SW480 (cell line): ENCODE results near the gene TRIM22.
A peak's percentile ranks its signal among the peaks of the same experiment; 100 is the strongest.
"Not testable (repeated sequence)": the region's sequence is repeated elsewhere in the genome, so short reads cannot be mapped to it uniquely, and the experiment has no call there.

Experiments used
- DNase-seq: peaks from one replicate; pipeline ENCODE4 v3.0.0-alpha.2; 2016; ENCODE audit warnings: low spot score

Gene TRIM22, protein sequence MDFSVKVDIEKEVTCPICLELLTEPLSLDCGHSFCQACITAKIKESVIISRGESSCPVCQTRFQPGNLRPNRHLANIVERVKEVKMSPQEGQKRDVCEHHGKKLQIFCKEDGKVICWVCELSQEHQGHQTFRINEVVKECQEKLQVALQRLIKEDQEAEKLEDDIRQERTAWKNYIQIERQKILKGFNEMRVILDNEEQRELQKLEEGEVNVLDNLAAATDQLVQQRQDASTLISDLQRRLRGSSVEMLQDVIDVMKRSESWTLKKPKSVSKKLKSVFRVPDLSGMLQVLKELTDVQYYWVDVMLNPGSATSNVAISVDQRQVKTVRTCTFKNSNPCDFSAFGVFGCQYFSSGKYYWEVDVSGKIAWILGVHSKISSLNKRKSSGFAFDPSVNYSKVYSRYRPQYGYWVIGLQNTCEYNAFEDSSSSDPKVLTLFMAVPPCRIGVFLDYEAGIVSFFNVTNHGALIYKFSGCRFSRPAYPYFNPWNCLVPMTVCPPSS

DNA sequence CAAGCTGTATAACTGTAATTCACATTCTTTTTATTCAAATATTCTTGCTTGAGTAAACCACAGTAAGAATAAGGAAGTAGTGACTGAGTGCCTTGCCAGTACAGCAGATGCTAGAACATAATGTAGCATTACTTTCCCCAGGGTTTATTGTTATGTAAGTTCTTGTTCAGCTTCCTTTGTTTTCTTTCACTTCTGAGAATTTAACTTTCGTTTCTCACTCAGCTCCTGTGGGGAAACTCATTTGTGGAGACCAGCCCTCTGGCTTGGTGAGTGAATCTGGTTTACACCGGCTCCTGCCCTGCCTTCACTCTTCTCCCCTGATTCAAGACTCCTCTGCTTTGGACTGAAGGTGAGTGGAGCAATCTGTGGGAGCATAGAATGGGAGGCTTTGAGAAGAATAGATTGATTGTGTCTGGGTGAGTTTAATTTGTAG, at the start of gene TRIM22:
TSS of gene TRIM22 (plus strand) at position 240 of the 433 bp plus-strand sequence. CDS start 6,443 bp downstream, outside the sequence.
- DNase-seq: no peak

DNA sequence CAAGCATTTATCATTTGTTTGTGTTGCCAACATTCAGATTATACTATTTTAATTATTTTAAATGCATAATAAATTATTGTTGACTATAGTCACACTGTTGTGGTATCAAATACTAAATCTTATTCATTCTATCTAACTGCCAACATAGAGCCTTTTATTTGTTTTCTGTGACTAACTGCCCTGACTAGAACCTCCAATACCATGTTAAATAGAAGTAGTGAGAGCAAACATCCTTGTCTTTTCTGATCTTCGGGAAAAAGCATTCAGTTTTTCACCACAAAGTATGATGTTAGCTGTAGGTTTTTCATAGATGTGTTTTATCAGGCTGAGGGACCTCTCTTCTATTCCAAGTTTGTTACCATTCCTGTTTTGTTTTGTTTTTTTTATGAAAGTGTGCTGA, 49.6 kb upstream of the TRIM22 start:
- DNase-seq: no peak

DNA sequence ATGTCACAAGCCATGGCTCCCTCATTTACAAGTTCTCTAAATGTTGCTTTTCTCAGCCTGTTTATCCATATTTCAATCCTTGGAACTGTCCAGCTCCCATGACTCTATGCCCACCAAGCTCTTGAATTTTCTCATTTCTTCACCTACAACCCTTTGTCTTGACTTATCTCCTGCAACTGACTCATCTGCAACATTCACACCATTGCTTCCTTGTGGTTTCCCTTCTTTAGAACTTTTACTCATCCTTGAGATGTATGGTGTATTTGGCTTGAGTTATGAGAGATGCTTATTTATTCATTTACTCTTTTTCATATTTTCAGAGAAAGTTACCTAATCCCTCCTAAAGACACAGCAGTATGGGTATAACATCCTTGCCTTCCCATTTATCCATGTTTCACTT, 46.0 kb upstream of the TRIM22 start:
- no peak for DNase-seq

DNA sequence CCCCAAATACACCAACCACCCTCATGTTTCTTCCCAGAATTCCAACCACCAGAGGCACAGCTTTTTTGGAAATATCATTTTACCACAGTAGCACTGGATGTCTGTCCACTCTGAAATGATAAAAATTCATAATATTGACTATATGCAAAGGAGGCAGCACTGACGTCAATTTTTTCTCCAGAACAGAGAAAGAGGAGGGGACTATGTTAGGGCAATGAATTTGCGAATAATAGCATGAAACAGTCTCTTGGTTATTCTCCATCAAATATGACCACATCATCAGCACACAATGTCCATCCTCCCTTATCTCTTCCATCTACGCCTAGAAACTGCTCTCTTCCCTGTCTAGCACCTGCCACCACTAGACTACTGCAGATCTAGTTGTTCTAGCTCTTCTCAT, 43.5 kb upstream of the TRIM22 start:
- no peak for DNase-seq

DNA sequence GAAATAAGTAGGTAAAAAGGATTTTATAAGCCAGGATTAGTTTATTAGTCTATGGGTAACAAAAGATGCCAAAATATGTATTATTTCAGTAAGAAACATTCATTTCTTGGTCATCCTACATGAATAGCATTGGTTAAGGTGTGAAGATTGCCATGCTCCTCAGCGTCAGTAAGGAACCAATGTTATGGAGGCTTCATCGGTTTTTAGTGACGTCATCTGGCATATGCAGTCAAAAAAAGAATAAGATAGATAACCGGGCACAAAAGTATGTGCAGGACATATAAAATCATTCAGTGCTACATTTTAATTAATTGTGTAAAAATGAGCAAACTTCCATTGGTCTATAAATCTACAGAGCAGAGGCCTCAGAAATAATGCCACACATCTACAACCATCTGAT, 34.1 kb upstream of the TRIM22 start:
- DNase-seq: no peak

DNA sequence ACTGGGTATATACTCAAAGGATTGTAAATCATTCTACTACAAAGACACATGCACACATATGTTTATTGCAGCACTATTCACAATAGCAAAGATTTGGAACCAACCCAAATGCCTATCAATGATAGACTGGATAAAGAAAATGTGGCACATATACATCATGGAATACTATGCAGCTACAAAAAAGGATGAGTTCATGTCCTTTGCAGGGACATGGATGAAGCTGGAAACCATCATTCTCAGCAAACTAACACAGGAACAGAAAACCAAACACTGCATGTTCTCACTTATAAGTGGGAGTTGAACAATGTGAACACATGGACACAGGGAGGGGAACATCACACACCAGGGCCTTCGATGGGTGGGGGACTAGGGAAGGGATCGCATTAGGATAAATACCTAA, 32.6 kb upstream of the TRIM22 start:
- DNase-seq: not testable (repeated sequence)

DNA sequence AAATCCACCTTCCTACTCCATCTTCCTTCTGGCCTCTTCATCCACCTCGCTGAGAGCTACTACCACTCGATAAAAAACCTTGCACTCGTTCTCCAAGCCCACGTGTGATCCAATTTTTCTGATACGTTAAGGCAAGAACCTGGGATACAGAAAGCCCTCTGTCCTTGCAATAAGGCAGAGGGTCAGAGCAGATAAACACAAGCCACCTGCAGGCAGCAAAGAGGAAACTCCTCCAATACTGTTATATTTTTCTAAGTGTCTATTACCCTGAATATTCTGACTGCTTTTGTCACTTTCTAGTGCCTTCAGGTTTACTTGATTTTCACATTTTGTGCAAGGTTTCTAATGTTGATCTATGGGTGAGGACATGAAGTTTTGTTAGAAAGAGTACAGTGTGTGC, 31.3 kb upstream of the TRIM22 start:
- no peak for DNase-seq

DNA sequence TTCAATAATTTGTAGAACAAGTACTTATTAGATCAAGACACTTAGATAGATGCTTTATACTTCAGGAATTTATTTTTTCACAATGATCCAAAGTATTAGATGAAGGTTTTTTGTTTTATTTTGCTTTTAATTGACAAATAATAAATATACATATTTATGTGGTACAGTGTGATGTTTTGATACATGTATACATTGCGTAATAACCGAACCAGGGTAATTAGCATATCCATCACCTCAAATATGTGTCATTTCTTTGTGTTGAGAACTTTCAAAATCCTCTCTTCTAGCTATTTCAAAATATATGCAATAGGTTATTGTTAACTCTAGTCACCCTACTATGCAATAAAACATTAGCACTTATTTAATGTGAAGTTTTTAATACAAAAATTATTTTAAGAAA, 26.1 kb upstream of the TRIM22 start:
- no peak for DNase-seq

DNA sequence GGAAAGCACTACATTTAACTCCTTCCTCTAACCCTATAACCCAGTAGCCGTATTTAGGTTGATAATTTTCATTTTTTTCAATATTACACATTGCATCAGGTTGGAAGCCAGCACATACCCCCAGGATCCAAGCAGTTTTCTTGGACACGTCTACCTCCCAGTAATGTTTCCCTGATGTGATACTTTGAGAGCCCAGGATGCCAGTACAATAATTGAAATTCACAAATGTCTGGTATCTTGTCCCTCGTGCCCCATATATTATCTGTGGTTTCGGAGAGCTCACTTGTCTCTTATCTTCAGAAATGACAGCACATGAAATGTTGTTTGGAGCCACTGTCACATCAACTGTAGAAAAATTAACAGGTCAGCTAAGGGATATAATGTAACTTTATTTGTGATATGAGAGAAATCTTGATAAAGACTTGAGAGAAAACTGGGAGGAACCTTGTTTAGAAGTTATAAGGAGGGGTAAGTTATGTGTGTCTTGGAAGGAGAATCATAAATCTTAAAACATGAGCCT, 24.5 kb upstream of the TRIM22 start:
- no peak for DNase-seq

DNA sequence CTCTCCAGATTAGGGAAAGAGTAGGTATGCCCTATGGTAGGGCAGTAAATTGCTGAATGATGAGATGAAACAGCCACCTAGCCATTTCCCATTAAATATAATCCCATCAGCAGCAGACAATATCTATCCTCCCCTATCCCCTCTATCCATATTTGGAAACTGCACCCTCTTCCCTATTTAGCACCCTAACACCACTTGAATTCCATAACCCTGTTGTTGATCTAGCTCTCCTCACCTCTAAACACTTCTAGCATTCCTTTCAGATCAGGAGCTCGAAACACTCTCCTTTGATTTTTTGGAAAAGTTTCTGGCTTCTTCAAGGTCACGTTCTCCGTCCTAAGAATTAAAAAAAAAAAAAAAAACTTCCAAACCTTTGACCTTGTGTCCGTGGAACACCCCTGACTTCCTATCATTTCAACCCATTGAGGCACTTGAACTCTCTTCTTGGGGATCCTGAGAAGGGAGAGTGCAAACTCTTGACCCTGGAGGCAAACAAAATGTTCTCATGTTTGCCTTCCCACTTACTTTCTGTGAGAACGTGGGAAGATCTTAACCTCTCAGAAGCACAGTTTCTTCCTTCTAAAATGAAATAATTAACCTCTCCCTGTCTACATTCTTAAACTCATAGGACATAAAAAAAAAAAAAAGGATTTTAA, 23.7 kb upstream of the TRIM22 start:
- no peak for DNase-seq

DNA sequence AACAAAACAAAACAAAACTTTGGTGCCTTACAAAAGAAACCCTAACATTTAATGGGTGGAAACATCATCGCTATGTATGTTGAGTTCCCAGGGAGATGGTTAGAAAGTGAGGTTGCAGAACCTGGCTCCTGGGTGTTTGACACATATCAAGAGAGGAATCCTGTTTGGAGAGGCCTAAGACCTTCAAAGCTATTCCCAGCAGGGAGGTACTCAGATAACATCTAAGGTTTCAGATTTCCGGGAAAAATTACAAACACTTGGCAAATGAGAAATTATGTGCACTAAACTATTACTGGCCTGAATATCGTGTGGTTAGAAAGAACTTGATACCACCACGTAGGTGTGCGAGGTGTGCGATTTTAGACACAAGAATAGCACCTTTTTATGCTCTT, 23.2 kb upstream of the TRIM22 start:
- DNase-seq: no peak

DNA sequence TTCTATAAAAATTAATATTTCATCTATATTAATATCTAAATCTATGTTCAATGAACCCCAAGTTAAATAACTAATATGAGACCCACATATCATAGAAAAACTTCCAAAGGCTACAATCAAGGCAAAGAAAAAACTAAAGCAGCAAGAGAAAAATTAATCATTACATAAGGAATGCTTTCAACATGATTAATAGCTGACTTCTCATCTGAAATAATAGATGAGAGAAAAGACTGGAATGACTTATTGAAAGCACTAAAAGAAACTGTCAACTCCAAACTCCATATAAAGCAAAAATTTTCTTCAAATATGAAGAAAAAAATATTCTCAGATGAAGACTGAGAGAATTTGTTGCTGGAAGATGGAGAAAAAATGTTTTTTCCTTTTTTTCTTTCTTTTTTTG, 17.8 kb upstream of the TRIM22 start:
- no peak for DNase-seq

DNA sequence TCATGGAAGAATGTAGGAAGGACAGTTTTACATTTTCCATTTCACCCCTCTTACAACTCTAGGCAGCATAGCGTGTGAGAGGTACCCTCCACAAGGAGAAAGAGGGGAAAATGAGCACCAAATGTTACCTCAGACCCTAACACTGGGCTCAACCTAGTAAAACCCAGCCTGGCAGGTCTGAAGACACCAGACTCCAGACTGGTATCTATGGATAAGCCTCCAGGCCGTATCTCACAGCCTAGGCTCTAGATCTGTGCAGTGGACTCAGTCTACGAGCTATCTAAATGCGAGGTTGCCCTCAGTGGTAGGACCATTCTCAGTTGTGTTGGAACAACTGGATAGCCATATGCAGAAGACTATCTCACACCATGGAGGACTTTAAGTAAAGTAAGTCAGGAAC, 15.2 kb upstream of the TRIM22 start:
- DNase-seq: no peak

DNA sequence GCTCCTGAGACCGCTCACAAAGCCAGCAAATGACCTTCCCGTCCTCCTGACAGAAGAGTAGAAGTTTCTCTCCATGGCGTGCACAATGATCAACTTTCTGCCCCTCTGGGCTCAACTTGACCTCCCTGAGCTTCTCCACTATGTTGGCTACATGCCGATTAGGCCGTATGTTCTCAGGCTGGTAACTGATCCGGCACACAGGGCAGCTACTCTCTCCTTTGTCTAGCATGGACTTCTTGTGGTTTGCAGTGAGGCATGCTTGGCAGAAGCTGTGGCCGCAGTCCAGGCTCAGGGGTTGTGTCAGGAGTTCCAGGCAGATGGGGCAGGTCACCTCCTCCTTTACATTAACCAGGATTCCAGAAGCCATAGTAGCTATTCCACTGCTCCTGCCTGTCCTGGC, 9.8 kb upstream of the TRIM22 start:
- no peak for DNase-seq

DNA sequence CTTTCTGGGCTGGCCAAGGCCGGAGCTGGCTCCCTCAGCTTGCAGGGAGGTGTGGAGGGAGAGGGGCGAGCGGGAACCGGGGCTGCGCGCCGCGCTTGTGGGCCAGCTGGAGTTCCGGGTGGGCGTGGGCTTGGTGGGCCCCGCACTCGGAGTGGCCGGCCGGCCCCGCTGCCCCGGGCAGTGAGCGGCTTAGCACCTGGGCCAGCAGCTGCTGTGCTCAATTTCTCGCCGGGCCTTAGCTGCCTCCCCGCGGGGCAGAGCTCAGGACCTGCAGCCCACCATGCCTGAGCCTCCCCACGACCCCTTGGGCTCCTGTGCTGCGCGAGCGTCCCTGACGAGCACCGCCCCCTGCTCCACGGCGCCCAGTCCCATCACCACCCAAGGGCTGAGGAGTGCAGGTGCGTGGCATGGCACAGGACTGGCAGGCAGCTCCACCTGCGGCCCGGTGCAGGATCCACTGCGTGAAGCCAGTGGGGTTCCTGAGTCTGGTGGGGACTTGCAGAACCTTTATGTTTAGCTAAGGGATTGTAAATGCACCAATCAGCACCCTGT, 6.6 kb upstream of the TRIM22 start:
- not testable (repeated sequence) for DNase-seq

DNA sequence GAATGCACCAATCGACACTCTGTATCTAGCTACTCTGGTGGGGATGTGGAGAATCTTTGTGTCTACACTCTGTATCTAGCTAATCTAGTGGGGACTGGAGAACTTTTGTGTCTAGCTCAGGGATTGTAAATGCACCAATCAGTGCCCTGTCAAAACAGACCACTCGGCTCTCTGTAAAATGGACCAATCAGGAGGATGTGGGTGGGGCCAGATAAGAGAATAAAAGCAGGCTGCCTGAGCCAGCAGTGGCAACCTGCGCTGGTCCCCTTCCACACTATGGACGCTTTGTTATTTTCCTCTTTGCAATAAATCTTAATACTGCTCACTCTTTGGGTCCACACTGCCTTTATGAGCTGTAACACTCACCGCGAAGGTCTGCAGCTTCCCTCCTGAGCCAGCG, 6.0 kb upstream of the TRIM22 start:
- DNase-seq: not testable (repeated sequence)

DNA sequence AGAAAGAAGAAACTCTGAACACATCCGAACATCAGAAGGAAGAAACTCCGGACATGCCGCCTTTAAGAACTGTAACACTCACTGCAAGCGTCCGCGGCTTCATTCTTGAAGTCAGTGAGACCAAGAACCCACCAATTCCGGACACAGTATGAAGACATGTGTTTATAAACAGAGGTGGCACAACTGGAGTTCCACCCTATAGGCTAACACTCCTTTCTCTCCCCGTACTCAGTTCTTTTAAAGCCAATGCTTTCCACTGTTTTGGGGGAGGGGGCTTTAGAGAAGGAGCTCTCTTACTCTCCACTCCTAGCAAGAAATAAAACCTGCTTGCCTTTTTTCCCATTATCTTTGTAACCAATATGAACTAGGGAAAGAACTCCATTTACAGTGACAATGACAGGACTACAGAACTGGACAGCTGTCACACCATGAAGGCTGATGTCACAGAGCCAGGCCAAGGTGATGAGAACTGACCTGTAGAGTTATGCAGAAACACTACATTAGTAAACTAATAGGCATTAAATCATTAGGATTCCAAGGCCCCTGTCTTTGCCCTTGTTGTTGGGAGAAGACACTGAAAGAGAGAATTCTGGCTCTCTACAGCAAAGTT, 5.4 kb upstream of the TRIM22 start:
- no peak for DNase-seq

DNA sequence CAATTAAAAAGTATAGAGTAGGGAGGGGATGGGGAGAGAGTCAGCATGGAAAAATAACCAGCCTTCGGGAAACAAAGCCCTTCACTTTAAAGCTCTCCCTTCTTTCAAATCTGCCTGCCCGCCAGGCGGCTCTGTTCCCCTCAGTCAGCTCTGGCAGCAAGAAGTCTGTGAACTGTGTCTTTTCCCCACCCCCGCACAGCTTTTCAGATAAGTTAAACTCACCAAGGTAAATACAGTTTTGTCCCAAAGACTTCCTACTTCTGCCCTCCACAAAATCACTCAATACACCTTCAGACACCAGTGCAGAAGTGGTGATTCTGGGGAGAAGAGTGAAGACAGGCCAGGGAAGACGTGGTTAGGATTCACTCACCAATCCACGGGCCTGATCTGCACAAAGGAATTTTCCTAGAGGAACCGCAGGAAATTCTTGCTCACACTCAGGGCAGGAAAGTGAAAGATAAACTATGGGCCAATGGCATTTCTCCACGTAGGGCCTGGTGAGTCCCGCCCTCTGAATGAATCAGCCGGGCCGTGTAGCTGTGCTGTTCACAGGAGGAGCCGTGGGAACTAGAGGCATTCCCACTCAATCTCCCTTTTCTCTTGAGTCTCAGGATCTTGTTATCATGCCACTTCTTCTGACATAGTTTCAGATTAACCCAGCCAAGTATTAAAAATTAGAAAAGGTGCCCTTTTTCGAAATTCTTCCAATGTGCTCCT, 4.8 kb upstream of the TRIM22 start, which contains the start of gene TRIM5:
TSS of gene TRIM5 (minus strand) at position 429 of the 717 bp plus-strand sequence. CDS start 4,897 bp downstream, outside the sequence.
- peak; percentile 88 for DNase-seq

DNA sequence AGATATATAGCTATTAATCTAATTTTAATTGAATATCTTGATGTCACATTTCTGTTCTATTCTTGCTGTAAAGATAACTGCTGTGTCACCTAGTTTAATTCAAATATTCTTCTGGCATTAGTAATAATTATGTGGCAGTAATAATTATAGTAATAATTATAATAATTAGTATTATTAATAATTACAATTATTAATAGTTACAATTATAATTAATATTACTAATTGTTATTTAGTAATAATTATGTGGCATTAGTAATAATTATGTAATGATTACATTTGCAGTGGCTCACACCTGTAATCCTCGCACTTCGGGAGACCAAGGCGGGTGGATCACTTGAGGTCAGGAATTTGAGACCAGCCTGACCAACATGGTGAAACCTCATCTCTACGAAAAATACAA, 3.2 kb upstream of the TRIM22 start:
- DNase-seq: no peak

DNA sequence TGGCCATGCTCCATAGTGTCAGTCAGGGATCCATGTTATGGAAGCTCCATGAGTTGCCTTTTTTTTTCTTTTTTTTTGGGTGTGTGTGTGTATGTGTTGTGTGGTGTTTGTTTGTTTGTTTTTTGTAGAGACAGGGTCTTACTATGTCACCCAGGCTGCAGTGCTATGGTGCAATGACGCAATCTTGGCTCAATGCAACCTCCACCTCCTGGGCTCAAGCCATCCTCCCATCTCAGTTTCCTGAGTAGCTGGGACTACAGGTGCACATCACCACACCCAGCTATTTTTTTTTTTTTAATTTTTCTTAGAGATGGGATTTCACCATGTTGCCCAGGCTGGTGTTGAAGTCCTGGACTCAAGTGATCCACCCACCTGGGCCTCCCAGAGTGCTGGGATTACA, 1.1 kb upstream of the TRIM22 start:
- no peak for DNase-seq

DNA sequence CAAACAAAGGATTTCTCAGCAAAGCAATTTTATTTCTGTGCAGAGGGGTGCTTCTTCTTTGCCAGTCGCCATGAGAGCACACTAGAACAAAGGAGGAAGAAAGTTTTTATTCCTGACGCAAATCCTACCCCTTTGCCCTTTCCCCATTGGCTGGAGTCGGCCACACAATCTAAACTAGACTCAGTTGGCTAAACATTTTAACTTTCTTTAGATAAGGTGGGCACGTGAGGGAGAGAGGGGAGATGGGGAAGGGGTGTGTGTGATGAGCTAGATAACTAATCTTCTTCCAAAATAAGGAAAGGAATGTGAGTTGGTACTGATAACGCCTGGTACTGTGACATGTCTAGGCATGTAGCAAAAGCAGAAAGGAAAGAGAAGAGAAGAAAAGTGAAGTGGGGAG, 626 bp downstream of the TRIM22 start:
- no peak for DNase-seq

DNA sequence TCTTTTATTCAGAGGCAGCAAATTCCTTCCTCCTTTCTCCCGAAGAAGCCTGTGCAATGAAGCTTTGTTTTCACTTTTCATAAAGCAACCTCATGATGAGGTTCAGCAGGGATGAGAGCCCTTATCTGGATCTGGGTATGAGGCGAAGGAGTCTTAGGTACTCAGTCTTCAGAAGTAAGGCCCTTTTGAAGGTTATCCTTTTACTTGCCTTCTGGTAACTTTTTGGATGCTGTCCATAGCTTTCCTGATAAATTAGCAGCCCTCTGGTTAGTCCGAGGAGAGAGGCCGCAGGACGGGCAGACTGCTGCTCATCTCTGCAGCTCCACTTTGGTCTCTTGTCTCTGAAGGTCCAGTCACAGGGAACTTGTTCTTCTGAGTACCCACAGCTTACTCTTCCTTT, 1.1 kb downstream of the TRIM22 start:
- DNase-seq: no peak
